IMR-90 (cell line): Measurements from ENCODE around the gene LRRC7. TPM values are rescaled to one million over a fixed set of nuclear protein-coding genes. Genes with fewer than 3 reads are reported as not detected.

Source experiments
- ATAC-seq: fragments of 200-7000 bp; cut with Tn5 transposase; 2 replicates; pipeline ENCODE4 v1.9.1; 2020; ENCODE audit warnings: low read depth, mild to moderate bottlenecking, moderate library complexity
- BruUV-seq: library from RNA; stranded (reverse); fragments of 400-500 nt; replicated peaks from 2 replicates; lab custom pipeline; 2021; lab: Mats Ljungman, UMichigan
- CTCF ChIA-PET: fragments of 300-600 bp; formaldehyde crosslinking; extraction: SDS; loops from one replicate; lab custom pipeline; 2021; ENCODE audit warnings: antibody characterized with exemption; lab: Yijun Ruan, JAX
- POLR2A ChIA-PET: fragments of 300-600 bp; sonication (Branson Sonifier 250); formaldehyde crosslinking; loops from one replicate; lab custom pipeline; 2022; ENCODE audit warnings: antibody characterized with exemption; ENCODE audit not compliant: unreplicated experiment; lab: Charles Lee
- DNase-seq: peaks from one replicate; pipeline ENCODE4 v3.0.0; 2013
- H2AFZ ChIP-seq: replicated peaks from 2 replicates; pipeline ENCODE3; 2013; ENCODE audit warnings: low read length, mild to moderate bottlenecking; ENCODE audit not compliant: poor library complexity
- H2AK5ac ChIP-seq: 2 replicates; pipeline ENCODE4 v1.6.1; 2013; ENCODE audit warnings: low read depth, low read length, inconsistent platforms
- H2AK9ac ChIP-seq: replicated peaks from 2 replicates; pipeline ENCODE3; 2013; ENCODE audit warnings: mild to moderate bottlenecking, low read depth, low read length, moderate library complexity; ENCODE audit not compliant: poor library complexity
- H2BK120ac ChIP-seq: 2 replicates; pipeline ENCODE4 v1.6.1; 2013; ENCODE audit warnings: low read depth, low read length, inconsistent platforms
- H2BK15ac ChIP-seq: 3 replicates; pipeline ENCODE4 v1.6.1; 2013; ENCODE audit warnings: low read depth, low read length, inconsistent platforms
- H2BK20ac ChIP-seq: 2 replicates; pipeline ENCODE4 v1.6.1; 2013; ENCODE audit warnings: low read depth, mild to moderate bottlenecking, inconsistent platforms, low read length, moderate library complexity
- H2BK5ac ChIP-seq: 2 replicates; pipeline ENCODE4 v1.6.1; 2013; ENCODE audit warnings: mild to moderate bottlenecking, low read depth, low read length, inconsistent platforms; ENCODE audit not compliant: poor library complexity, severe bottlenecking
- H3K14ac ChIP-seq: replicated peaks from 2 replicates; pipeline ENCODE4 v1.6.1; 2013; ENCODE audit warnings: low read depth, low read length, inconsistent platforms
- H3K18ac ChIP-seq: 2 replicates; pipeline ENCODE4 v1.6.1; 2013; ENCODE audit warnings: low read depth, low read length, control low read depth
- H3K23ac ChIP-seq: 2 replicates; pipeline ENCODE4 v1.6.1; 2013; ENCODE audit warnings: low read depth, low read length, inconsistent platforms
- H3K27ac ChIP-seq: 2 replicates; pipeline ENCODE4 v1.5.1; 2013; ENCODE audit warnings: mild to moderate bottlenecking, control low read depth, low read length; ENCODE audit not compliant: insufficient read depth
- H3K27me3 ChIP-seq: 2 replicates; pipeline ENCODE4 v1.6.1; 2013; ENCODE audit warnings: low read length; ENCODE audit not compliant: control insufficient read depth, insufficient read depth
- H3K36me3 ChIP-seq: 2 replicates; pipeline ENCODE4 v1.6.1; 2013; ENCODE audit warnings: low read length, mixed read lengths; ENCODE audit not compliant: control insufficient read depth, insufficient read depth
- H3K4ac ChIP-seq: 2 replicates; pipeline ENCODE4 v1.6.1; 2013; ENCODE audit warnings: low read depth, low read length, inconsistent platforms
- H3K4me1 ChIP-seq: 2 replicates; pipeline ENCODE4 v1.6.1; 2013; ENCODE audit warnings: low read length, mixed read lengths; ENCODE audit not compliant: control insufficient read depth, insufficient read depth
- H3K4me2 ChIP-seq: 2 replicates; pipeline ENCODE4 v1.6.1; 2013; ENCODE audit warnings: low read depth, mild to moderate bottlenecking, control low read depth, low read length, moderate library complexity
- H3K4me3 ChIP-seq: 2 replicates; pipeline ENCODE4 v1.5.1; 2013; ENCODE audit warnings: low read depth, mild to moderate bottlenecking, control low read depth, low read length, moderate library complexity; ENCODE audit not compliant: insufficient read depth
- H3K56ac ChIP-seq: 2 replicates; pipeline ENCODE4 v1.6.1; 2013; ENCODE audit warnings: low read length, inconsistent platforms; ENCODE audit not compliant: insufficient read depth; ENCODE audit errors: extremely low read depth
- H3K79me1 ChIP-seq, 2 experiments: 2 replicates each; pipeline ENCODE4 v1.6.1; 2013; ENCODE audit warnings: low read length in 2 of 2, inconsistent platforms in 1 of 2, low read depth in 1 of 2
- H3K9ac ChIP-seq: 2 replicates; pipeline ENCODE4 v1.6.1; 2013; ENCODE audit warnings: low read depth, low read length, control low read depth
- H3K9me1 ChIP-seq: 2 replicates; pipeline ENCODE4 v1.6.1; 2013; ENCODE audit warnings: low read length, inconsistent platforms; ENCODE audit not compliant: insufficient read depth
- H3K9me3 ChIP-seq: 2 replicates; pipeline ENCODE4 v1.6.1; 2013; ENCODE audit warnings: low read length; ENCODE audit not compliant: control insufficient read depth, insufficient read depth
- H4K20me1 ChIP-seq: 2 replicates; pipeline ENCODE4 v1.6.1; 2013; ENCODE audit warnings: low read length, inconsistent platforms; ENCODE audit not compliant: insufficient read depth
- H4K5ac ChIP-seq: 2 replicates; pipeline ENCODE4 v1.6.1; 2013; ENCODE audit warnings: mild to moderate bottlenecking, low read depth, low read length, control low read depth
- H4K8ac ChIP-seq, 2 experiments: 2 replicates each; pipeline ENCODE4 v1.6.1; 2013; ENCODE audit warnings: low read depth in 2 of 2, low read length in 2 of 2, control low read depth in 1 of 2, inconsistent platforms in 1 of 2
- H4K91ac ChIP-seq: 2 replicates; pipeline ENCODE4 v1.6.1; 2013; ENCODE audit warnings: low read depth, low read length, inconsistent platforms; ENCODE audit not compliant: insufficient read depth
- BHLHE40 ChIP-seq: fragments of 150-350 bp; IDR thresholded peaks from 2 replicates; pipeline ENCODE4 v1.6.1; 2016; ENCODE audit warnings: mild to moderate bottlenecking, low read depth, low read length
- POLR2A ChIP-seq: IDR thresholded peaks from 2 replicates; pipeline ENCODE4 v1.6.1; 2012; ENCODE audit warnings: mild to moderate bottlenecking, low read depth, low read length
- RAD21 ChIP-seq: IDR thresholded peaks from 2 replicates; pipeline ENCODE4 v1.6.1; 2012; ENCODE audit warnings: low read length, improper control_type of control experiment
- RCOR1 ChIP-seq: IDR thresholded peaks from 2 replicates; pipeline ENCODE4 v1.6.1; 2012; ENCODE audit warnings: mild to moderate bottlenecking, low read length, improper control_type of control experiment; ENCODE audit not compliant: insufficient replicate concordance
- SMC3 ChIP-seq: fragments of 150-350 bp; IDR thresholded peaks from 2 replicates; pipeline ENCODE4 v1.6.1; 2016; ENCODE audit warnings: low read depth, mild to moderate bottlenecking, antibody characterized with exemption, low read length, moderate library complexity
- dilution Hi-C: fragments of 300-500 bp; cut with HindIII; formaldehyde crosslinking; loops from one replicate; pipeline ENCODE4 v1.14.3; 2018; ENCODE audit warnings: low sequenced_read_pairs; ENCODE audit not compliant: unreplicated experiment
- in situ Hi-C: fragments of 300-500 bp; cut with MboI; formaldehyde crosslinking; loops from 3 replicates; pipeline ENCODE4 v1.14.3; 2019; ENCODE audit warnings: low sequenced_read_pairs, inconsistent platforms, mixed read lengths
- intact Hi-C: fragments of 100-400 bp; cut with micrococcal nuclease; formaldehyde crosslinking; loops from 2 replicates; pipeline ENCODE4 v1.10.0; 2022
- polyA plus RNA-seq, 3 experiments: library from polyadenylated mRNA; depleted of rRNA; stranded (reverse); fragments of >200 nt; gene quantifications; 2 replicates each; pipeline ENCODE4 v1.2.3, GENCODE V29; 2012; ENCODE audit warnings: low replicate concordance in 1 of 3
- total RNA-seq: library from RNA; depleted of rRNA; stranded (reverse); fragments of >200 nt; gene quantifications from 2 replicates; pipeline ENCODE4 v1.2.3, GENCODE V29; 2012
- TF ChIP-seq, protein P1 (sequence below): fragments of 150-350 bp; IDR thresholded peaks from 2 replicates; pipeline ENCODE4 v1.6.1; 2017; ENCODE audit warnings: mild to moderate bottlenecking, antibody characterized with exemption, low read length, low read depth

LRRC7 gene
- total and polyA plus RNA-seq, 2 of the 4 experiments (the other 2 are of a cell fraction) = under 0.01 to 0.02 TPM

DNA sequence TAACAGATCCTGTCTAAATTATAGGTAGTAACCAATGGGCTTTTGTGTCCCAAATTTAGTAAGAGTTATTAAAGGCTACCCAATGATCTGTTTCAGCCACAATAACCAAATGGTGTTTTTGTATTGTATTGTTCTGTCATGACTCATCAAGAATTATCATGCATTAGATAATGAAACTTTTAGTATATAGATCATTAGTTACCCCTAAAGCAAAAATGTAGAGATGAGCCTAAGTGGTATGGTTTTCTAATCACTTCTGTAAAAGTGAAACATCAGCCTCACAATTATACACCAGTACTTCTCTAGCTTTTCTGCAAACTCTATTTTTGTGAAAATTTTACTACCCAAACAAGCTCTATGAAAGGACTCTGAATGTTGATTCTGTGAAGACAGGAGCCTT lies 71.4 kb downstream of the LRRC7 start:
- Histone ChIP-seq H2AK5ac (no peak overlapping the region), H3K9ac (no peak overlapping the region), H4K20me1 (no peaks in the 10 kb centered on the region), H3K18ac (no peak overlapping the region), H2BK15ac (no peak overlapping the region), H4K91ac (no peak overlapping the region), H3K14ac (no peak overlapping the region), H2BK5ac (no peak overlapping the region), H3K9me1 (no peaks in the 10 kb centered on the region), H3K27ac (no peak overlapping the region), H3K56ac (no peak overlapping the region), H3K4me3 (no peak overlapping the region), H3K4ac (no peak overlapping the region), H3K36me3 (no peaks in the 10 kb centered on the region), H2BK120ac (no peak overlapping the region), H2AK9ac (no peak overlapping the region), H3K27me3 (no peaks in the 10 kb centered on the region), H3K23ac (no peak overlapping the region), H4K5ac (no peak overlapping the region), H3K79me1 (no peaks in the 10 kb centered on the region), H2AFZ (no peak overlapping the region), H3K4me2 (no peak overlapping the region), H4K8ac (no peak overlapping the region), H3K4me1 (no peaks in the 10 kb centered on the region), H3K9me3 (no peaks in the 10 kb centered on the region), H2BK20ac (no peak overlapping the region)
- BruUV-seq = no TSS peak
- intact Hi-C loops = no loop called here
- no peak for DNase-seq
- in situ Hi-C loops = no loop called here
- ChIA-PET CTCF (interaction anchor here (1.2 kb wide), 1 partner anchor 9 kb away, joined by 3 read pairs; no protein-coding TSS in a partner anchor), POLR2A (no interaction called here)
- TF ChIP-seq SMC3 (no peak), POLR2A (no peak), BHLHE40 (no peak), RCOR1 (no peak), RAD21 (no peak)
- TF ChIP-seq, protein P1, sequence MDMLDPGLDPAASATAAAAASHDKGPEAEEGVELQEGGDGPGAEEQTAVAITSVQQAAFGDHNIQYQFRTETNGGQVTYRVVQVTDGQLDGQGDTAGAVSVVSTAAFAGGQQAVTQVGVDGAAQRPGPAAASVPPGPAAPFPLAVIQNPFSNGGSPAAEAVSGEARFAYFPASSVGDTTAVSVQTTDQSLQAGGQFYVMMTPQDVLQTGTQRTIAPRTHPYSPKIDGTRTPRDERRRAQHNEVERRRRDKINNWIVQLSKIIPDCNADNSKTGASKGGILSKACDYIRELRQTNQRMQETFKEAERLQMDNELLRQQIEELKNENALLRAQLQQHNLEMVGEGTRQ = no peak
- dilution Hi-C loops = no loop called here
- ATAC-seq = no peak
